ENCODE results near the gene CREBL2. TPM values are rescaled to one million over a fixed set of nuclear protein-coding genes. Genes with fewer than 3 reads are reported as not detected.
"Not testable (repeated sequence)": the region's sequence is repeated elsewhere in the genome, so short reads cannot be mapped to it uniquely, and the experiment has no call there.

Gene CREBL2
- total RNA-seq, 1 experiment from 2014 or later: 20.4 TPM

- TF ChIP-seq CTCF (IDR thresholded peaks at IDR 0.05; ENCODE audit: unreplicated experiment): no peak
- H3K27me3 Mint-ChIP-seq (ENCODE audit: unreplicated experiment): no peaks in the 10 kb centered on the region
- BruUV-seq (replicated peaks): no TSS peak
- no peak for DNase-seq
- no peak overlapping the region for H3K4me3 Mint-ChIP-seq (ENCODE audit: low read depth, unreplicated experiment)
- intact Hi-C loops (cut with micrococcal nuclease; ENCODE audit: unreplicated experiment): no loop called here
- H3K36me3 Mint-ChIP-seq (ENCODE audit: insufficient read depth, unreplicated experiment): peaks cover 9% of the 10 kb centered on the region
- no peaks in the 10 kb centered on the region for H3K4me1 Mint-ChIP-seq (ENCODE audit: low read depth, unreplicated experiment)
- H3K9me3 Mint-ChIP-seq (ENCODE audit: low read depth, unreplicated experiment): peaks cover 17% of the 10 kb centered on the region
- CTCF ChIA-PET: interaction anchor here (0.6 to 0.7 kb wide), 3 partner anchors 10 to 26 kb away, joined by 3 to 8 read pairs (median 4); no protein-coding TSS in a partner anchor
- H3K27ac Mint-ChIP-seq (ENCODE audit: unreplicated experiment): no peak overlapping the region
These were observed 34.9 kb downstream of the CREBL2 start for GRCh38 chr12:12646483-12647072.

- no peaks in the 10 kb centered on the region for H3K27me3 Mint-ChIP-seq (ENCODE audit: unreplicated experiment)
- H3K4me1 Mint-ChIP-seq (ENCODE audit: low read depth, unreplicated experiment): no peaks in the 10 kb centered on the region
- BruUV-seq (replicated peaks): no TSS peak
- H3K9me3 Mint-ChIP-seq (ENCODE audit: low read depth, unreplicated experiment): peaks cover 17% of the 10 kb centered on the region
- no peak for DNase-seq
- H3K4me3 Mint-ChIP-seq (ENCODE audit: low read depth, unreplicated experiment): no peak overlapping the region
- peaks cover 6% of the 10 kb centered on the region for H3K36me3 Mint-ChIP-seq (ENCODE audit: insufficient read depth, unreplicated experiment)
- H3K27ac Mint-ChIP-seq (ENCODE audit: unreplicated experiment): no peak overlapping the region
- no peak for TF ChIP-seq CTCF (IDR thresholded peaks at IDR 0.05; ENCODE audit: unreplicated experiment)
- CTCF ChIA-PET: no interaction called here
- intact Hi-C loops (cut with micrococcal nuclease; ENCODE audit: unreplicated experiment): no loop called here
These were observed 36.6 kb downstream of the CREBL2 start for GRCh38 chr12:12648284-12648683.

GRCh38 chr12:12648951-12649650 is 37.4 kb downstream of the CREBL2 start:
- CTCF ChIA-PET: no interaction called here
- no peak for DNase-seq

GRCh38 chr12:12651752-12652151 is 40.1 kb downstream of the CREBL2 start:
- no peaks in the 10 kb centered on the region for H3K27me3 Mint-ChIP-seq (ENCODE audit: unreplicated experiment)

More at GRCh38 chr12:12648951-12649650, 37.4 kb downstream of the CREBL2 start:
- Mint-ChIP-seq H3K4me1 (ENCODE audit: low read depth, unreplicated experiment) (no peaks in the 10 kb centered on the region), H3K4me3 (ENCODE audit: low read depth, unreplicated experiment) (no peak overlapping the region), H3K9me3 (ENCODE audit: low read depth, unreplicated experiment) (peaks cover 17% of the 10 kb centered on the region), H3K27ac (ENCODE audit: unreplicated experiment) (no peak overlapping the region), H3K36me3 (ENCODE audit: insufficient read depth, unreplicated experiment) (peaks cover 6% of the 10 kb centered on the region), H3K27me3 (ENCODE audit: unreplicated experiment) (no peaks in the 10 kb centered on the region)
- TSS peak; percentile 9 for BruUV-seq (replicated peaks)
- no peak for TF ChIP-seq CTCF (IDR thresholded peaks at IDR 0.05; ENCODE audit: unreplicated experiment)
- intact Hi-C loops (cut with micrococcal nuclease; ENCODE audit: unreplicated experiment): no loop called here

GRCh38 chr12:12652704-12653103 is 41.0 kb downstream of the CREBL2 start:
- CTCF ChIA-PET; H3K27me3 Mint-ChIP-seq (ENCODE audit: unreplicated experiment); BruUV-seq (replicated peaks); H3K4me3 Mint-ChIP-seq (ENCODE audit: low read depth, unreplicated experiment); H3K4me1 Mint-ChIP-seq (ENCODE audit: low read depth, unreplicated experiment); intact Hi-C loops (cut with micrococcal nuclease; ENCODE audit: unreplicated experiment); H3K27ac Mint-ChIP-seq (ENCODE audit: unreplicated experiment); H3K36me3 Mint-ChIP-seq (ENCODE audit: insufficient read depth, unreplicated experiment); DNase-seq: not testable (repeated sequence)
- H3K9me3 Mint-ChIP-seq (ENCODE audit: low read depth, unreplicated experiment): peaks cover 12% of the 10 kb centered on the region

More at GRCh38 chr12:12651752-12652151, 40.1 kb downstream of the CREBL2 start:
- H3K27ac Mint-ChIP-seq (ENCODE audit: unreplicated experiment): no peak overlapping the region
- H3K4me1 Mint-ChIP-seq (ENCODE audit: low read depth, unreplicated experiment): no peaks in the 10 kb centered on the region
- no peak for TF ChIP-seq CTCF (IDR thresholded peaks at IDR 0.05; ENCODE audit: unreplicated experiment)
- H3K4me3 Mint-ChIP-seq (ENCODE audit: low read depth, unreplicated experiment): no peak overlapping the region
- CTCF ChIA-PET: no interaction called here
- H3K9me3 Mint-ChIP-seq (ENCODE audit: low read depth, unreplicated experiment): peaks cover 16% of the 10 kb centered on the region
- no TSS peak for BruUV-seq (replicated peaks)
- DNase-seq: no peak
- intact Hi-C loops (cut with micrococcal nuclease; ENCODE audit: unreplicated experiment): no loop called here
- H3K36me3 Mint-ChIP-seq (ENCODE audit: insufficient read depth, unreplicated experiment): peaks cover 6% of the 10 kb centered on the region
